Osteocyte (in vitro differentiated cells): ENCODE data around the gene RAI14. TPM values are rescaled to one million over a fixed set of nuclear protein-coding genes. Genes with fewer than 3 reads are reported as not detected.
"Not testable (repeated sequence)": the region's sequence is repeated elsewhere in the genome, so short reads cannot be mapped to it uniquely, and the experiment has no call there.

Experiments
- DNase-seq: peaks from one replicate; pipeline ENCODE4 v3.0.0; 2021; ENCODE audit warnings: mixed read lengths; ENCODE audit not compliant: unreplicated experiment; ENCODE audit errors: extremely low spot score
- H3K27ac Mint-ChIP-seq: one replicate; pipeline ENCODE4 v1.8.0; 2021; ENCODE audit warnings: mild to moderate bottlenecking, mixed read lengths; ENCODE audit not compliant: unreplicated experiment
- H3K27me3 Mint-ChIP-seq: one replicate; pipeline ENCODE4 v1.8.0; 2021; ENCODE audit warnings: mixed read lengths; ENCODE audit not compliant: unreplicated experiment
- H3K36me3 Mint-ChIP-seq: one replicate; pipeline ENCODE4 v1.8.0; 2021; ENCODE audit warnings: mixed read lengths; ENCODE audit not compliant: unreplicated experiment
- H3K4me1 Mint-ChIP-seq: one replicate; pipeline ENCODE4 v1.8.0; 2021; ENCODE audit warnings: mixed read lengths; ENCODE audit not compliant: unreplicated experiment
- H3K4me3 Mint-ChIP-seq: one replicate; pipeline ENCODE4 v1.8.0; 2021; ENCODE audit warnings: mild to moderate bottlenecking, moderate library complexity, mixed read lengths; ENCODE audit not compliant: unreplicated experiment
- H3K9me3 Mint-ChIP-seq: one replicate; pipeline ENCODE4 v1.8.0; 2021; ENCODE audit warnings: mixed read lengths; ENCODE audit not compliant: unreplicated experiment
- total RNA-seq: library from RNA; stranded (reverse); gene quantifications from 2 replicates; pipeline ENCODE4 v1.2.1, GENCODE V29; 2021
- TF ChIP-seq, protein P1 (sequence below): fragments of 200-600 bp; sonication (generic); IDR thresholded peaks from 2 replicates; pipeline ENCODE4 v1.5.0; 2021; ENCODE audit warnings: antibody characterized with exemption, mild to moderate bottlenecking, moderate library complexity

The RAI14 gene
- total RNA-seq, 1 donor from 2014 or later: 130 TPM

DNA sequence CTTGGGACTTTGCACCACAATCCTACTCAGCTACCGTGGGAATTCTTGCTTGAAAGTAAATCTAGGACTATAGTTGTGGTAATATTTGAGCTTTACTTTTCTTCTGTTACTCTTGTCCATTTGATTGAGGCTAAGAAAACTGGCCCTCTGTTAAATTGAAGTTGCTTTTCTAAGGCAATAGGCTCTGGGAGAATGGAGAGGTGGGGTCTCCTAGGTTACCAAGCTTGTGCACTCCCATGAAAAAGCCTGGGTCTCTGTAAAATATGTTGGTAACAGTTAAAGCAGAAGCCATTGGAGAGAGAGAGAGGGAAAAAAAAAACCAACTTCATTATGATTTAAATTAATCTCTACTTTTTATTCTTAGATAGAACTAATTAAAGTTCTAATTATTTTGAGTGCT, 68.6 kb downstream of the RAI14 start:
- H3K4me3 Mint-ChIP-seq: no peak overlapping the region
- H3K36me3 Mint-ChIP-seq: peaks cover 21% of the 10 kb centered on the region
- peaks cover 5% of the 10 kb centered on the region for H3K9me3 Mint-ChIP-seq
- peaks cover 7% of the 10 kb centered on the region for H3K4me1 Mint-ChIP-seq
- no peak overlapping the region for H3K27ac Mint-ChIP-seq
- TF ChIP-seq, protein P1, sequence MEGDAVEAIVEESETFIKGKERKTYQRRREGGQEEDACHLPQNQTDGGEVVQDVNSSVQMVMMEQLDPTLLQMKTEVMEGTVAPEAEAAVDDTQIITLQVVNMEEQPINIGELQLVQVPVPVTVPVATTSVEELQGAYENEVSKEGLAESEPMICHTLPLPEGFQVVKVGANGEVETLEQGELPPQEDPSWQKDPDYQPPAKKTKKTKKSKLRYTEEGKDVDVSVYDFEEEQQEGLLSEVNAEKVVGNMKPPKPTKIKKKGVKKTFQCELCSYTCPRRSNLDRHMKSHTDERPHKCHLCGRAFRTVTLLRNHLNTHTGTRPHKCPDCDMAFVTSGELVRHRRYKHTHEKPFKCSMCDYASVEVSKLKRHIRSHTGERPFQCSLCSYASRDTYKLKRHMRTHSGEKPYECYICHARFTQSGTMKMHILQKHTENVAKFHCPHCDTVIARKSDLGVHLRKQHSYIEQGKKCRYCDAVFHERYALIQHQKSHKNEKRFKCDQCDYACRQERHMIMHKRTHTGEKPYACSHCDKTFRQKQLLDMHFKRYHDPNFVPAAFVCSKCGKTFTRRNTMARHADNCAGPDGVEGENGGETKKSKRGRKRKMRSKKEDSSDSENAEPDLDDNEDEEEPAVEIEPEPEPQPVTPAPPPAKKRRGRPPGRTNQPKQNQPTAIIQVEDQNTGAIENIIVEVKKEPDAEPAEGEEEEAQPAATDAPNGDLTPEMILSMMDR: no peak
- no peaks in the 10 kb centered on the region for H3K27me3 Mint-ChIP-seq
- no peak for DNase-seq

DNA sequence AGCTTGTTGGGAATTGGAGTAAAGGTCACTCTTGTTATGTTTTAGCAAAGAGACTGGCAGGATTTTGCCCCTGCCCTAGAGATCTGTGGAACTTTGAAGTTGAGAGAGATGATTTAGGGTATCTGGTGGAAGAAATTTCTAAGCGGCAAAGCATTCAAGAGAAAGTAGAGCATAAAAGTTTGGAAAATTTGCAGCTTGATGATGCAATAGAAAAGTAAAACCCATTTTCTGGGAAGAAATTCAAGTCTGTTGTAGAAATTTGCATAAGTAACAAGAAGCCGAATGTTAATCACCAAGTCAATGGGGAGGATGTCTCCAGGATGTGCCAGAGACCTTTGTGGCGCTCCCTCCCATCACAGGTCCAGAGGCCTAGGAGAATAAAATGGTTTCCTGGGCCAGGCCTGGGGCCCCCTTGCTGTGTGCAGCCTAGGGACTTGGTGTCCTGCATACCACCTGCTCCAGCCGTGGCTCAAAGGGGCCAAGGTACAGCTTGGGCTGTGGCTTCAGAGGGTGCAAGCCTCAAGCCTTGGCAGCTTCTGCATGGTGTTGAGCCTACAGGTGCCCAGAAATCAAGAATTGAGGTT, 71.1 kb downstream of the RAI14 start:
- H3K4me3 Mint-ChIP-seq, H3K27me3 Mint-ChIP-seq, H3K27ac Mint-ChIP-seq, H3K9me3 Mint-ChIP-seq, DNase-seq: not testable (repeated sequence)
- H3K4me1 Mint-ChIP-seq: peaks cover 20% of the 10 kb centered on the region
- peaks cover 25% of the 10 kb centered on the region for H3K36me3 Mint-ChIP-seq

DNA sequence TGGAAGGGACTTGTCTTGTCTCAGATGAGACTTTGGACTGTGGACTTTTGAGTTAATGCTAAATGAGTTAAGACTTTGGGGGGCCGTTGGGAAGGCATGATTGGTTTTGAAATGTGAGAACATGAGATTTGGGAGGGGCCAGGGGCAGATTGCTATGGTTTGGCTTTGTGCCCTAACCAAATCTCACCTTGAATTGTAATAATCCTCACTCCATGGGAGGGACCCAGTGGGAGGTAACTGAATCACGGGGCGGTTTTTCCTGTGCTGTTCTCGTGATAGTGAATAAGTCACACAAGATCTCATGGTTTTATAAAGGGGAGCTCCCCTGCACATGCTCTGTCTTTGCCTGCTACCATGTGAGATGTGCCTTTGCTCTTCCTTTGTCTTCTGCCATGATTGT, 72.1 kb downstream of the RAI14 start:
- Mint-ChIP-seq H3K27ac (peak overlapping the region; percentile 23), H3K27me3 (no peaks in the 10 kb centered on the region), H3K4me1 (peaks cover 20% of the 10 kb centered on the region), H3K4me3 (no peak overlapping the region), H3K9me3 (peaks cover 5% of the 10 kb centered on the region), H3K36me3 (peaks cover 25% of the 10 kb centered on the region)
- TF ChIP-seq, protein P1: no peak
- DNase-seq: no peak

DNA sequence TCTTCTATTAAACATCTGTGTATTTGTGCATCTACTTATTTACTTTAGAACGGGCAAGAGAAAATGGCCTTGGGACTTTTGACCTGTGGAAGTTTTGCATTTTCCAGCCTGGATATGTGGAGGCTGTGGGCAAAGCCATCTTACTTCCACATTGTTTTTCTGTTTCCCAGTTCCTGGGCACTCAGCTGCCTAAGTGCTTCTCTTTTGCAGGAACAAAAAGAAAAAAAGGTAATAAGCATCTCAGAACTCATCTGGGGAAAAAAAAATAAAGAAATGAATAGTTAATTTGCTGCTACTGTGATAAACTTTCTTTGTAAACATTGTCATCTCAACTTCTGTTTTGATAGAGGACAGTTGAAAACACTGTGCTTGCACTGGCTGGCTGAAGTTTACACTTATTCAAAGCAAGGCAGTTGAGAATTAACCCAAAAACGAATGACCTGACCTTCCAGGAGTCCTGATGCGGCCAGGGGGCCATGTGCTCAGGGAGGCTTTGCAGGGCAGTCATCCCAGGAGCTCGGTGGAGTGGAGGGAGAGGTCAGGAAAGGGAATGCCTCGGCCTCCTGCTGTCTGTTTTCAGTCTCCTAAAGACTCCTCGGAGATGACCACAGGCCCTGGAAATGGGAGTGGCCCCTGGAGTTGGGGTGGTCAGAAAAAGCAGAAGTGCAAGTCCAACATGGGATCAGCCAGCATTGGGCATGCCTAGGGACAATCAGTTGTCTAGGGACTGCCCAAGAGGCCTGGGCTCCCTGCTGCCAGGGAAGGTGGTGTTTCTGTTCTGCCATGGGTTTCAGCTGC, 75.5 kb downstream of the RAI14 start:
- Mint-ChIP-seq H3K9me3 (peaks cover 5% of the 10 kb centered on the region), H3K4me3 (no peak overlapping the region), H3K4me1 (peaks cover 25% of the 10 kb centered on the region), H3K27ac (peak overlapping the region; percentile 70), H3K36me3 (peaks cover 33% of the 10 kb centered on the region), H3K27me3 (no peaks in the 10 kb centered on the region)
- TF ChIP-seq, protein P1: no peak
- DNase-seq: no peak

DNA sequence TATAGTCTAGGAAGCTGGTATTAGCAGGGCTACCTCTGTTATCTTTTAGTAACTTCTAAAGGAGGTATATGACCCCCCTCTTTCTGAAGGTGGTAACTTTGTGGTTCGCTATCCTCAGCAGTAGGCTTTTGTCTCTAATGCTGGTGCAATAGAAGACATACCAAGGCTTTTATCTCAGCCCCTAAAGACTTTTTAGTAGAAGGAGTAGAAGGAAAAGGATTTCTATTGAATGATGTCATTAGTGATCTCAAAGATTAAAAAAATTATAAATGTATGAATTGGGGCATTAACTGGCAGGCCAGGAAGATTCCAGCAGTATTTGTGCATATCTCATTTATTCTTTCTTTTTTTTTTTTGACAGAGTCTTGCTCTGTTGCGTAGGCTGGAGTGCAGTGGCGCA, 78.2 kb downstream of the RAI14 start:
- peaks cover 30% of the 10 kb centered on the region for H3K4me1 Mint-ChIP-seq
- H3K9me3 Mint-ChIP-seq: no peaks in the 10 kb centered on the region
- no peak overlapping the region for H3K4me3 Mint-ChIP-seq
- TF ChIP-seq, protein P1: no peak
- DNase-seq: no peak
- no peak overlapping the region for H3K27ac Mint-ChIP-seq
- no peaks in the 10 kb centered on the region for H3K27me3 Mint-ChIP-seq
- peaks cover 29% of the 10 kb centered on the region for H3K36me3 Mint-ChIP-seq
